Chondrocyte (in vitro differentiated cells): Measurements from ENCODE around the gene PHYHIPL. TPM values are rescaled to one million over a fixed set of nuclear protein-coding genes. Genes with fewer than 3 reads are reported as not detected.

Experiments used
- DNase-seq: peaks from one replicate; pipeline ENCODE4 v3.0.0; 2021; ENCODE audit warnings: mixed read lengths, low spot score
- H3K27ac Mint-ChIP-seq: one replicate; pipeline ENCODE4 v1.8.0; 2021; ENCODE audit warnings: mild to moderate bottlenecking, moderate library complexity, mixed read lengths; ENCODE audit not compliant: unreplicated experiment
- H3K27me3 Mint-ChIP-seq: 2 replicates; pipeline ENCODE4 v1.8.0; 2021; ENCODE audit warnings: low read depth, mixed read lengths
- H3K36me3 Mint-ChIP-seq: 2 replicates; pipeline ENCODE4 v1.8.0; 2021; ENCODE audit warnings: low read depth, mixed read lengths
- H3K4me1 Mint-ChIP-seq: 2 replicates; pipeline ENCODE4 v1.8.0; 2021; ENCODE audit warnings: low read depth, mild to moderate bottlenecking, mixed read lengths
- H3K4me3 Mint-ChIP-seq: one replicate; pipeline ENCODE4 v1.8.0; 2021; ENCODE audit warnings: mild to moderate bottlenecking, moderate library complexity, mixed read lengths; ENCODE audit not compliant: unreplicated experiment
- H3K9me3 Mint-ChIP-seq: 2 replicates; pipeline ENCODE4 v1.8.0; 2021; ENCODE audit warnings: low read depth, mixed read lengths
- CTCF ChIP-seq: fragments of 200-600 bp; sonication (generic); IDR thresholded peaks from 2 replicates; pipeline ENCODE4 v1.5.0; 2021; ENCODE audit warnings: antibody characterized with exemption, mild to moderate bottlenecking, moderate library complexity
- total RNA-seq: library from RNA; stranded (reverse); gene quantifications from 3 replicates; pipeline ENCODE4 v1.2.1, GENCODE V29; 2021

The PHYHIPL gene
- total RNA-seq, 1 donor from 2014 or later, result 0.20 TPM

GRCh38 chr10:59245686-59246085, 69.2 kb downstream of the PHYHIPL start:
- H3K4me1 Mint-ChIP-seq, result no peaks in the 10 kb centered on the region
- H3K4me3 Mint-ChIP-seq, result no peak overlapping the region
- H3K27me3 Mint-ChIP-seq, result no peaks in the 10 kb centered on the region
- no peaks in the 10 kb centered on the region for H3K9me3 Mint-ChIP-seq
- H3K27ac Mint-ChIP-seq, result no peak overlapping the region
- DNase-seq, result no peak
- peaks cover 2% of the 10 kb centered on the region for H3K36me3 Mint-ChIP-seq
- no peak for TF ChIP-seq CTCF

- Mint-ChIP-seq H3K4me3 (no peak overlapping the region), H3K36me3 (peaks cover 10% of the 10 kb centered on the region)
Measured at GRCh38 chr10:59252491-59252890, 76.0 kb downstream of the PHYHIPL start.

GRCh38 chr10:59255463-59255862, 79.0 kb downstream of the PHYHIPL start:
- Mint-ChIP-seq H3K27ac (no peak overlapping the region), H3K4me3 (no peak overlapping the region), H3K27me3 (peaks cover 3% of the 10 kb centered on the region), H3K4me1 (no peaks in the 10 kb centered on the region), H3K9me3 (no peaks in the 10 kb centered on the region), H3K36me3 (peaks cover 13% of the 10 kb centered on the region)
- TF ChIP-seq CTCF, result no peak
- no peak for DNase-seq

More at GRCh38 chr10:59252491-59252890, 76.0 kb downstream of the PHYHIPL start:
- TF ChIP-seq CTCF, result no peak
- Mint-ChIP-seq H3K9me3 (no peaks in the 10 kb centered on the region), H3K27ac (no peak overlapping the region), H3K4me1 (no peaks in the 10 kb centered on the region), H3K27me3 (peaks cover 1% of the 10 kb centered on the region)
- no peak for DNase-seq

GRCh38 chr10:59257224-59257623, 80.8 kb downstream of the PHYHIPL start:
- H3K27ac Mint-ChIP-seq, result no peak overlapping the region
- H3K4me1 Mint-ChIP-seq, result no peaks in the 10 kb centered on the region
- TF ChIP-seq CTCF, result no peak
- DNase-seq, result no peak
- H3K4me3 Mint-ChIP-seq, result no peak overlapping the region
- peaks cover 10% of the 10 kb centered on the region for H3K36me3 Mint-ChIP-seq
- peaks cover 2% of the 10 kb centered on the region for H3K9me3 Mint-ChIP-seq
- peaks cover 5% of the 10 kb centered on the region for H3K27me3 Mint-ChIP-seq

GRCh38 chr10:59258890-59259289, 82.4 kb downstream of the PHYHIPL start:
- Mint-ChIP-seq H3K4me3 (no peak overlapping the region), H3K36me3 (peaks cover 8% of the 10 kb centered on the region), H3K4me1 (no peaks in the 10 kb centered on the region), H3K27me3 (peaks cover 5% of the 10 kb centered on the region), H3K9me3 (peaks cover 2% of the 10 kb centered on the region), H3K27ac (no peak overlapping the region)
- no peak for TF ChIP-seq CTCF
- DNase-seq, result no peak
